ENCODE measurements around the gene FAM89A.

- no peak for TF ChIP-seq SIN3A (IDR thresholded peaks at IDR 0.05; ENCODE audit: borderline replicate concordance, insufficient read depth, low read length)
- TF ChIP-seq POLR2AphosphoS5 (IDR thresholded peaks at IDR 0.05; ENCODE audit: low read depth, low read length), result no peak
- TF ChIP-seq FOXP2 (optimal IDR thresholded peaks at IDR 0.05; ENCODE audit: borderline replicate concordance, extremely low read depth, extremely low read length, insufficient read depth), result no peak
- TF ChIP-seq, protein P1, sequence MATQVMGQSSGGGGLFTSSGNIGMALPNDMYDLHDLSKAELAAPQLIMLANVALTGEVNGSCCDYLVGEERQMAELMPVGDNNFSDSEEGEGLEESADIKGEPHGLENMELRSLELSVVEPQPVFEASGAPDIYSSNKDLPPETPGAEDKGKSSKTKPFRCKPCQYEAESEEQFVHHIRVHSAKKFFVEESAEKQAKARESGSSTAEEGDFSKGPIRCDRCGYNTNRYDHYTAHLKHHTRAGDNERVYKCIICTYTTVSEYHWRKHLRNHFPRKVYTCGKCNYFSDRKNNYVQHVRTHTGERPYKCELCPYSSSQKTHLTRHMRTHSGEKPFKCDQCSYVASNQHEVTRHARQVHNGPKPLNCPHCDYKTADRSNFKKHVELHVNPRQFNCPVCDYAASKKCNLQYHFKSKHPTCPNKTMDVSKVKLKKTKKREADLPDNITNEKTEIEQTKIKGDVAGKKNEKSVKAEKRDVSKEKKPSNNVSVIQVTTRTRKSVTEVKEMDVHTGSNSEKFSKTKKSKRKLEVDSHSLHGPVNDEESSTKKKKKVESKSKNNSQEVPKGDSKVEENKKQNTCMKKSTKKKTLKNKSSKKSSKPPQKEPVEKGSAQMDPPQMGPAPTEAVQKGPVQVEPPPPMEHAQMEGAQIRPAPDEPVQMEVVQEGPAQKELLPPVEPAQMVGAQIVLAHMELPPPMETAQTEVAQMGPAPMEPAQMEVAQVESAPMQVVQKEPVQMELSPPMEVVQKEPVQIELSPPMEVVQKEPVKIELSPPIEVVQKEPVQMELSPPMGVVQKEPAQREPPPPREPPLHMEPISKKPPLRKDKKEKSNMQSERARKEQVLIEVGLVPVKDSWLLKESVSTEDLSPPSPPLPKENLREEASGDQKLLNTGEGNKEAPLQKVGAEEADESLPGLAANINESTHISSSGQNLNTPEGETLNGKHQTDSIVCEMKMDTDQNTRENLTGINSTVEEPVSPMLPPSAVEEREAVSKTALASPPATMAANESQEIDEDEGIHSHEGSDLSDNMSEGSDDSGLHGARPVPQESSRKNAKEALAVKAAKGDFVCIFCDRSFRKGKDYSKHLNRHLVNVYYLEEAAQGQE (IDR thresholded peaks at IDR 0.05; ENCODE audit: insufficient read depth in 1 of 2, low read depth in 2 of 2, low read length in 2 of 2), result no peak
- TF ChIP-seq TAF1 (IDR thresholded peaks at IDR 0.05; ENCODE audit: borderline replicate concordance, insufficient read depth, low read length), result no peak
Measured at GRCh38 chr1:231084353-231084752, 44.3 kb upstream of the FAM89A start.

All from PFSK-1 (cell line).